Activated gamma-delta T cell (primary cell): ENCODE measurements around the gene FHOD3.

ENCODE experiments used
- DNase-seq: peaks from one replicate; lab custom pipeline; 2025; lab: John Stamatoyannopoulos, UW

The FHOD3 gene

DNA sequence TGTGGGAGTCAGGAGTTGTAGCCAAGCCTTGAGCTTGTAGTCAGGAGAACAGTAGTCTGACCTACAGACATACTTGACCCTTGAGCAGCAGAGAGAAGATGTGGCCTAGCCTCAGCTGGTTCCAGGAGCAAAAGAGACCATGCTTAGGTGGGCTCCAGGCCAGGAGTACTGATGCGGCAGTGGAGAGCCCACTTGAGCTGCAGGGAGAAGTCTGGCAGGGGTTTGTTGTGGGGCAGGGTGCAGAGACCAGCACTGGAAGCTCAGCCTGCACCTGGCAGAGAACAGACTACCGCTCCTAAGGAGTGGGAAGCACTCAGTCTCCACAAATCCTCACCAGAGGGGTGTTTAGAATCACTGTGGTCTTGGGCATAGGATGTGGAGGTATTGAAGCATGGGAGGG lies 333.4 kb downstream of the FHOD3 start:
- no peak for DNase-seq

- no peak for DNase-seq
Observed at GRCh38 chr18:36633961-36634412, 336.5 kb downstream of the FHOD3 start.

GRCh38 chr18:36634573-36635216 lies 337.2 kb downstream of the FHOD3 start:
- no peak for DNase-seq

DNA sequence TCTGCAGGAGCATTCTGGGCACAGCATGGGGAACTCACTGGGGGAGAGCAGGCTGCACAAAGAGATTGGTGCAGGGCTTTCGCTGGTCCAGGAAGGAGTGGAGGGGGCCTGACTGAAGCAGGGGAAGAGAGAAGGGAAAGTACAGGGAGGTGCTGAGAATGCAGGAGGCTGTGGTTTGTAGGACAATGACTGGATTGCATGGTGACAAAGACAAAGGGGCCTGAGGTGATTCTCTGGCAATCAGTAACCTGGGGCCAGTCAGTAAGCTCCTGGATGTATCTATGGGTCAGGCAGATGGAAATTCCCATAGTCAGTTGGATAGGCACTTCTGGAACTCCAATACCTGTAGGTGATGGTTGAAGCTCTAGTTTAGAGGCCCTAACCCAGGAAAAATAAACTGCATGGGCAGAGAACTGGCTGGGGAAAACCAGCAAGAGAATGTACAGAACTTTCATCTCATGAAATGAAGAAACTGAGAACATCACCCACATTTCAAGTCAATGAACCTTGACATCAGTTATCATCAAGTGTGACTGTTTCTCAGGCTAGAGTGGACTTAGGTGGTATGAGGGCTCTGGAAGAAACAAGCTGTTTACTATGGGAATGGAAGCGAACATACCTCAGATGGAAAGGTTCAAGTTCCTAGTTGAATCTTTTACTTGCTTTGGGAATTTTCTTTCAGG lies 338.0 kb downstream of the FHOD3 start:
- DNase-seq: no peak

- DNase-seq: no peak
Observed at GRCh38 chr18:36636237-36636817, 338.8 kb downstream of the FHOD3 start.

GRCh38 chr18:36638224-36638623 lies 340.7 kb downstream of the FHOD3 start:
- no peak for DNase-seq

DNA sequence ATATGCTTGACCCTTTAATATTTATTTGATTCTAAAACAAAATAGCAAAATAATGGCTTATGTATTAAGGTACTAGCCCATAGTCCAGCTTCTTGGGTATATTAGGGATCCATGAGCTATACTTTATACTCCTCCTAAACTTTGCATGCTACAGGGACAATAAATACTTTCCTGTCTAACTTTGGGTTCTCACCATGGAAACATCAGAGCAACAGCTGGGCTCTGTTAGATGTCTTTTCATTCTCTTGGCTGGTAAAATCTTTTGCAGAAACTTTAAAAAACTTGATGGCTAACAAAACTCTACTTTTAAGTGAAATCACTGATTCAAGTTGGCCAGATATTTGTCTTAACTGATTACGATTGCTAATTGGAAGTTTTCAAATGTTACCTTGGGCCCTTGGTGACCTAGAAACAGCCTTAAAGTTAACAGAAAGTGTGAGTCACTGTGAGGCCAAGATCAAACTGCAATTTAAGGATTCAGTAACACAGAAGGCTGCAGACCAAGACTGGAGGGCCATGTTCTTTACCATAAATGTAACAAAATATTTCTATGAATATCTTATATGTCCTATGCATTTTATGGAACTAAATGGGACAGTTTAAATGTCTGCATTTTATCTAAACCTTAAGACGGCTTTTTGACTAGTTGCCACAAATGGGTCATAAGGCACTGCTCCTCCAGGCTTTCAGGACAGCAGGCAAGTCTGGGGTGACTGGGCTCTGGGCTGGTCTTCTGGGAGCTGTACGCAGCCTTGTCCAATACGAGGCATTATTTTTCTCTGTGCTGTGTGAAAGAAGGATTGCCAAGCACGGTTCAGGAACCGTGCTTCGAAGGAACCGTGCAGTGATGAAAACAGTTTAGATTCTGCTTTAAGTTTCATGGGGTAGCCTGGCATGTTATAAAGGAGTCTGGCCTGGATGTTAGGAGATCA lies 342.8 kb downstream of the FHOD3 start:
- no peak for DNase-seq

DNA sequence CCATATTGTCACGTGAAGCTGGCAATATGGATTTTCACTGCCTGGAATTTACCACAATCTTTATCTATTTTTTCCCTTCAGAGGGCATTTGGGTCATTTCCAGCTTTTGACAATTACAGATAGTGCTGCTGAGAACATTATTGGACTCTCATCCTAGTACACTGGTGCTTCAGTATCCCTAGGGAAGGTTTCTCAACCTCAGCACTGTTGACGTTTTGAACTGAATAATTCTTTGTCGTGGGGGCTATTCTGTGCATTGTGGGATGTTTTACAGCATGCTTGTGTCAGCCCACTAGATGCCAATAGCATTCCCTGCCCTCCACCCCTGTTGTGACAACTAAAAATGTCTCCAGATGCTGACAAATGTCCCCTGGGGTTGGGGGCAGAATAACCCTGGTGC lies 345.5 kb downstream of the FHOD3 start:
- DNase-seq: no peak

DNA sequence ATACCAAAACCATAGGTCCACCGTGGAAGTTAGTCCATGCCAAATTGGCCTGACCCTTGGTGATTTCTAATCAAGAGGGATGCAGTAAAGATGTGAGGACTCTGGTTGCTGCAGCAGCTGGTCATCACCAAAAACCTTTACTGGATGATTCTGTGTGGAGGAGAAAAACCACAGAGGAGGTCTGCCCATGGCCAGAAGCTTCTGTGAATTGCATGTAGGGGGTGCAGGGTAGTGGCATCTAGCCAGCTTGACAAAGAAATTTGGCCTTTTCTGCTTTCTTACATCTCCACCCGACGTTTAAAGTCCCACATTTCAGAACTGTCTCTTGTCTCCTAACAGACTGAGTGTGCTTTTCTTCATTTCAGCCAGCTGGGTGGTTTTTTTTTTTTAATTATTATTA lies 351.3 kb downstream of the FHOD3 start:
- DNase-seq: no peak

GRCh38 chr18:36649205-36649604 lies 351.7 kb downstream of the FHOD3 start:
- no peak for DNase-seq

GRCh38 chr18:36650266-36650665 lies 352.8 kb downstream of the FHOD3 start:
- no peak for DNase-seq

DNA sequence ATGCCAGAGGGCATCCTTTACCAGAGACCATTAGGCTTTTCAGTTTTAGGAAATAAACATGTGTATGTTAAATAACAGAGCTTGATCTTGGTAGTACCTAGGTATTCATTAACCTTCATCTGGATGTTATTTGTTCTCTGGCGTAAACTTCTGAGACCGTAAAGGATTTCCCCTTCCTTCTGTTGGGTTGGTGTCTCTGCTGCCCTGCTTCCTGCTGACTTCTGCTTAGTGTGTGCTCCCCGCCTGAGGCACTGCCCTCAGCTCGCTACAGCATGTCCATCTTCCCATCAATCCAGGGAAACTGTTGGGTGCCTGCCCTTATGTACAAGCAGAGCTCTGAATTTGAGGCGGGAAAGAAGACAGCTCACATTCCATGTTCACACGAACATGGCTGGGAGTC lies 353.4 kb downstream of the FHOD3 start:
- DNase-seq: no peak

DNA sequence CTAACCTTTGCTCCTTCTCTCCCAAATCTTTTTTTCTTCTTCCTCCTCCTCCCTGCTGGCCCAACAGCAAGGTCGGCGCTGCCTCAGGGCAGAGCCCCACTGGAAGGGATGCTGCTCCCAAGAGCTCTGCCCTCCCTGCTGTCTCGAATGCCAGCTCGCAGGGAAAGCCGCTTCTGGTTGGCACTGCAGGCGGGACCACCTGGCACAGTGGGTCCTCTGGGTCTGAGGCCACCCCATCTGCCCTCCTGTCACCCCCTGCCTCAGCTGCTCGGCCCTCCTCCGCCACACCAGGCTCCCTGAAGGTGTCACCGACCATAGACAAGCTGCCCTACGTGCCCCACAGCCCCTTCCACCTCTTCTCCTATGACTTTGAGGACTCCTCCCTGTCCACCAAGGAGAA lies 355.0 kb downstream of the FHOD3 start:
- DNase-seq: peak; percentile 4

GRCh38 chr18:36653141-36653869 lies 355.8 kb downstream of the FHOD3 start:
- DNase-seq: no peak

GRCh38 chr18:36653870-36654269 lies 356.4 kb downstream of the FHOD3 start:
- no peak for DNase-seq

GRCh38 chr18:36655074-36655473 lies 357.6 kb downstream of the FHOD3 start:
- no peak for DNase-seq

DNA sequence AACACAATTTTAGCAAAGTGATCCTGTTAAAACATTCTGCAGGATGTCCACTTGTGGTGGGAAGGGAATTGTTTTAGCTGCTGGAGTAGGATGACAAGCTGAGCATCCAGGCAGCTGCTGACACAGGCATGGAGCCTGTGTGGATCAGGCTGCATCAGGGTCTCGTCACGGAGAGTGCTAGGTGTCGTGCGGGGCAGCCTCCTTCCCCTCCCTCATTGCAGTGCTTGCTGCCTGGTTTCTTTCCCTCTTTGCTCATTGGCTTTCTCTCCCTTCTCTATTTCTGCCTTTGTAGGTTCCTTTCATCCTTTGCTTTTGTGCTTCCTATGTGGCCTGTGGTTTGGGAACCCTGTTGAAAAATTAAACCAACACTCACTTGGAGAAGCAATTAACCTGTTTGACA lies 358.4 kb downstream of the FHOD3 start:
- no peak for DNase-seq

- DNase-seq: no peak
Observed at GRCh38 chr18:36658611-36659010, 361.1 kb downstream of the FHOD3 start.

DNA sequence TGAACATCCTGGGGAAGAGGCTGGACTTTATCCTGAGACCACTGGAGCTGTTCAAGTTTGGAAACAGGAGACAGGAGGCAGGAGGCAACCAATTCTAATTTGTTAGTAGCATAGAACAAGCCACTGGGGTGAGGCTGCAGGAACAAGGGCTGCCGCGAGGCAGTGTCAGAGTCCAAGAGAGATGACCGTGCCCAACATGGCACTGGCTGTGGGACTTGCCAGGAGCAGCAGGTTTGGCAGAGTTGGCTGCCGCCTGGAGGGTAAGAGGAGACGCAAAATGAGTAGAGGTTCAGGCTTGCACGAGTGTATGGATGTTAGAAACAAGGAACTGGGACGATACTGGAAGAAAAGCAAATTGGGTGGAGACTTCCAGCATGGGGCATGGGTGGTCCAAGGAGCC lies 362.8 kb downstream of the FHOD3 start:
- no peak for DNase-seq

GRCh38 chr18:36661999-36662398 lies 364.5 kb downstream of the FHOD3 start:
- DNase-seq: no peak

GRCh38 chr18:36663312-36663711 lies 365.8 kb downstream of the FHOD3 start:
- no peak for DNase-seq

GRCh38 chr18:36665952-36666351 lies 368.4 kb downstream of the FHOD3 start:
- no peak for DNase-seq
